Suprapubic skin (tissue), 4 donors: ENCODE results near the gene CHEK2. TPM values are rescaled to one million over a fixed set of nuclear protein-coding genes. Genes with fewer than 3 reads are reported as not detected.

Source experiments
- DNase-seq, 2 donors: peaks; one replicate each; pipeline ENCODE4 v3.0.0-alpha.2; 2019; ENCODE audit warnings: low spot score in 2 of 2
- H3K27ac ChIP-seq: fragments of 200-600 bp; sonication (generic); one replicate; pipeline ENCODE4 v1.5.1; 2019
- H3K27me3 ChIP-seq: fragments of 200-600 bp; sonication (generic); one replicate; pipeline ENCODE4 v1.5.1; 2019
- H3K36me3 ChIP-seq: fragments of 200-600 bp; sonication (generic); one replicate; pipeline ENCODE4 v1.5.1; 2019
- H3K4me1 ChIP-seq: fragments of 200-600 bp; sonication (generic); one replicate; pipeline ENCODE4 v1.5.1; 2019
- H3K4me3 ChIP-seq: fragments of 200-600 bp; sonication (generic); one replicate; pipeline ENCODE4 v1.5.1; 2019; ENCODE audit warnings: mild to moderate bottlenecking
- H3K9me3 ChIP-seq: fragments of 200-600 bp; sonication (generic); one replicate; pipeline ENCODE4 v1.5.1; 2019
- EP300 ChIP-seq: sonication (generic); formaldehyde crosslinking; IDR thresholded peaks from one replicate; pipeline ENCODE4 v1.6.1; 2017; ENCODE audit warnings: antibody characterized with exemption
- POLR2A ChIP-seq, 2 donors: fragments of 450-650 bp; IDR thresholded peaks; one replicate each; pipeline ENCODE4 v1.6.1; 2017; ENCODE audit warnings: antibody characterized with exemption in 2 of 2, mild to moderate bottlenecking in 2 of 2, moderate library complexity in 2 of 2
- POLR2AphosphoS5 ChIP-seq, 3 donors: sonication (generic); formaldehyde crosslinking; IDR thresholded peaks; one replicate each; pipeline ENCODE4 v1.6.1; 2017; ENCODE audit warnings: antibody characterized with exemption in 3 of 3
- WGBS: methylation state at CpG from one replicate; pipeline ENCODE4 v1.1.5; 2018; 5-methylcytosine and 5-hydroxymethylcytosine counted together
- total RNA-seq, 4 donors: library from RNA; depleted of rRNA; stranded (reverse); fragments of >200 nt; gene quantifications; one replicate each; pipeline ENCODE4 v1.1.0, GENCODE V29; 2016
- TF ChIP-seq, protein P1 (sequence below), 2 donors: fragments of 200-600 bp in 1 of 2; fragments of 450-650 bp in 1 of 2; sonication (generic) in 1 of 2; IDR thresholded peaks; one replicate each; pipeline ENCODE4 v1.5.1; 2016 to 2019; ENCODE audit warnings: antibody characterized with exemption in 2 of 2, mild to moderate bottlenecking in 1 of 2, moderate library complexity in 1 of 2

Gene CHEK2
- total RNA-seq, 4 donors from 2014 or later: 6.1 to 14.8 (median 10.0) TPM

DNA sequence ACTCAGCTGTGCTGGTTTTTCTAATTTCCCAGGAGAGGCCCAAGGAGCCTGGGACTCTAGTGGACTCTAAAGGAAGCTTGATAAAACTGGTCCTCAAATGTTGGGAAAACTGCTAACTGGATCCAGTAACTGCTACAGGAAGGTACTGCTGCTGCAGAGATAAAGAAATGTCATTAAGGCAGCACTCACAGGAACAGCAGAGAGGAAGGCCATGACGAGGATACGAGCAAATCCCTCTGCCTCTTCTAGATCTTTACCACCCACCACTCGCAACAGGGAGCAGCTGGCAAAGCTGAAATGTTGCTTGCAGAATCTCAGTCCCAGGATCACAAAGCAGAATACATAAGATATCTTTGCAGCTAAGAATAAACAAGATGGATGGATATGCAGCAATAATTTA lies 85.4 kb downstream of the CHEK2 start:
- no peak overlapping the region for H3K4me3 ChIP-seq
- H3K27me3 ChIP-seq: no peaks in the 10 kb centered on the region
- 96% methylated on average over 3 of the region's 3 CpGs for WGBS
- DNase-seq: no peak
- H3K27ac ChIP-seq: no peak overlapping the region
- H3K9me3 ChIP-seq: no peaks in the 10 kb centered on the region
- no peaks in the 10 kb centered on the region for H3K4me1 ChIP-seq
- no peak for TF ChIP-seq POLR2AphosphoS5 (IDR thresholded peaks at IDR 0.05)
- TF ChIP-seq EP300: no peak
- TF ChIP-seq, protein P1, sequence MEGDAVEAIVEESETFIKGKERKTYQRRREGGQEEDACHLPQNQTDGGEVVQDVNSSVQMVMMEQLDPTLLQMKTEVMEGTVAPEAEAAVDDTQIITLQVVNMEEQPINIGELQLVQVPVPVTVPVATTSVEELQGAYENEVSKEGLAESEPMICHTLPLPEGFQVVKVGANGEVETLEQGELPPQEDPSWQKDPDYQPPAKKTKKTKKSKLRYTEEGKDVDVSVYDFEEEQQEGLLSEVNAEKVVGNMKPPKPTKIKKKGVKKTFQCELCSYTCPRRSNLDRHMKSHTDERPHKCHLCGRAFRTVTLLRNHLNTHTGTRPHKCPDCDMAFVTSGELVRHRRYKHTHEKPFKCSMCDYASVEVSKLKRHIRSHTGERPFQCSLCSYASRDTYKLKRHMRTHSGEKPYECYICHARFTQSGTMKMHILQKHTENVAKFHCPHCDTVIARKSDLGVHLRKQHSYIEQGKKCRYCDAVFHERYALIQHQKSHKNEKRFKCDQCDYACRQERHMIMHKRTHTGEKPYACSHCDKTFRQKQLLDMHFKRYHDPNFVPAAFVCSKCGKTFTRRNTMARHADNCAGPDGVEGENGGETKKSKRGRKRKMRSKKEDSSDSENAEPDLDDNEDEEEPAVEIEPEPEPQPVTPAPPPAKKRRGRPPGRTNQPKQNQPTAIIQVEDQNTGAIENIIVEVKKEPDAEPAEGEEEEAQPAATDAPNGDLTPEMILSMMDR (IDR thresholded peaks at IDR 0.05): no peak
- no peak for TF ChIP-seq POLR2A (IDR thresholded peaks at IDR 0.05)
- H3K36me3 ChIP-seq: no peaks in the 10 kb centered on the region

GRCh38 chr22:28650463-28650862 lies 91.2 kb downstream of the CHEK2 start:
- Histone ChIP-seq H3K4me3 (no peak overlapping the region), H3K36me3 (no peaks in the 10 kb centered on the region), H3K27ac (no peak overlapping the region), H3K9me3 (no peaks in the 10 kb centered on the region), H3K4me1 (no peaks in the 10 kb centered on the region), H3K27me3 (no peaks in the 10 kb centered on the region)
- TF ChIP-seq POLR2AphosphoS5 (IDR thresholded peaks at IDR 0.05): no peak
- TF ChIP-seq EP300: no peak
- TF ChIP-seq, protein P1 (IDR thresholded peaks at IDR 0.05): no peak
- TF ChIP-seq POLR2A (IDR thresholded peaks at IDR 0.05): no peak
- no peak for DNase-seq

- Histone ChIP-seq H3K4me3 (no peak overlapping the region), H3K27ac (no peak overlapping the region), H3K4me1 (no peaks in the 10 kb centered on the region), H3K27me3 (no peaks in the 10 kb centered on the region), H3K9me3 (no peaks in the 10 kb centered on the region), H3K36me3 (no peaks in the 10 kb centered on the region)
- TF ChIP-seq, protein P1 (IDR thresholded peaks at IDR 0.05): no peak
- TF ChIP-seq EP300: no peak
- DNase-seq: no peak
- 95% methylated on average over 4 of the region's 4 CpGs for WGBS
Observed at GRCh38 chr22:28648792-28649191, 92.8 kb downstream of the CHEK2 start.

GRCh38 chr22:28647216-28647615 lies 94.4 kb downstream of the CHEK2 start:
- Histone ChIP-seq H3K36me3 (no peaks in the 10 kb centered on the region), H3K4me1 (no peaks in the 10 kb centered on the region), H3K9me3 (no peaks in the 10 kb centered on the region), H3K27ac (no peak overlapping the region), H3K27me3 (no peaks in the 10 kb centered on the region), H3K4me3 (no peak overlapping the region)
- TF ChIP-seq POLR2A (IDR thresholded peaks at IDR 0.05) (no peak), EP300 (no peak)
- TF ChIP-seq, protein P1 (IDR thresholded peaks at IDR 0.05): no peak
- WGBS: 98% methylated on average over 3 of the region's 3 CpGs
- no peak for DNase-seq

- Histone ChIP-seq H3K36me3 (no peaks in the 10 kb centered on the region), H3K27ac (no peak overlapping the region), H3K27me3 (no peaks in the 10 kb centered on the region), H3K4me1 (no peaks in the 10 kb centered on the region), H3K4me3 (no peak overlapping the region), H3K9me3 (no peaks in the 10 kb centered on the region)
- TF ChIP-seq EP300 (no peak), POLR2A (IDR thresholded peaks at IDR 0.05) (no peak), POLR2AphosphoS5 (IDR thresholded peaks at IDR 0.05) (no peak)
- TF ChIP-seq, protein P1 (IDR thresholded peaks at IDR 0.05): no peak
- WGBS: 97% methylated on average over 2 of the region's 2 CpGs
- DNase-seq: no peak
Observed at GRCh38 chr22:28639321-28639720, 102.3 kb downstream of the CHEK2 start.

Other genes starting within 250 kb of the CHEK2 start
- gene TTC28, start 62.0 kb downstream of the CHEK2 start, total RNA-seq: 10 to 100 TPM in 2 of 4 donors, 1 to 10 TPM in 2; 8.1 to 23.1 (median 11.7) TPM
- 10 to 100 TPM; 14.2 to 28.1 (median 20.5) TPM for gene HSCB, start 219 bp upstream of the CHEK2 start, total RNA-seq
- 10 to 100 TPM; 12.0 to 21.2 (median 16.6) TPM for gene CCDC117, start 30.9 kb upstream of the CHEK2 start, total RNA-seq
- 100 to 1,000 TPM; 220 to 305 (median 237) TPM for gene XBP1, start 58.7 kb upstream of the CHEK2 start, total RNA-seq
- gene ZNRF3, start 141.8 kb upstream of the CHEK2 start, total RNA-seq: 10 to 100 TPM; 13.3 to 20.7 (median 18.4) TPM